ENCODE measurements around the gene NEU4.

The NEU4 gene

DNA sequence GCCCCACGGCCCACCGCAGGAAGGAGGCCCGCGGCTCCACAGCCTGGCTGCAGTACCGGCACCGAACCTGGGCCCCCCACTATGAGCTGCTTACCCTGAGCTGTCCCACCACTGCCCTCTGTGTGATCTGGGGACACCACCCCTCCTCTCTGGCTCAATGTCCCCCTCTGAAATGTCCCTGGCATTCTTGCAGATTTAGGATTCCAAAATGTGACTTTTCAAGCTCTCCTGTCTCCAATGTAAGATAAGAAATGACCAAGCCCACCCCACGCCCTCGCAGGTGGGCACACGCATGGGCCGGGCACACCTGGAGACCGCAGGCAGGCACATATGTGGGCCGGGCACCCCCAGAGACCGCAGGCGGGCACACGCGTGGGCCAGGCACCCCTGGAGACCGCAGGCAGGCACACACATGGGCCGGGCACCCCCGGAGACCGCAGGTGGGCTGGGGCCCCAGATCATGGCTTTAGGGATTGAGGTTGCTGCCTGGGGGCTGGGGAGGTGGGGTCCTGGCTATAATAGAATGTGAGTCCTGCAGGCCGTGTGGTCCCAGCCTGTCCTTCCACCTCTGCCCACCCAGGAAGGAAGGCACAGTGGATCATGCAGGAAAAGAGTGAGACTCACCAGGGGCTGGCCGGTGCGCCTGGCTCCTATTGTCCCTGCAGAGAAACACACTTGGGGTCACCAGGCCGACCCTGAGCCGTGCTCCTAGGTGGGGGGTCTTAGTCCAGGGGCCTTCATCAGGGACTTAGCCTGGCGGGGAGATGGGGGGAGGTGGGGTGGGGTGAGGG lies 42.5 kb downstream of the NEU4 start:
- DNase-seq = no peak

DNA sequence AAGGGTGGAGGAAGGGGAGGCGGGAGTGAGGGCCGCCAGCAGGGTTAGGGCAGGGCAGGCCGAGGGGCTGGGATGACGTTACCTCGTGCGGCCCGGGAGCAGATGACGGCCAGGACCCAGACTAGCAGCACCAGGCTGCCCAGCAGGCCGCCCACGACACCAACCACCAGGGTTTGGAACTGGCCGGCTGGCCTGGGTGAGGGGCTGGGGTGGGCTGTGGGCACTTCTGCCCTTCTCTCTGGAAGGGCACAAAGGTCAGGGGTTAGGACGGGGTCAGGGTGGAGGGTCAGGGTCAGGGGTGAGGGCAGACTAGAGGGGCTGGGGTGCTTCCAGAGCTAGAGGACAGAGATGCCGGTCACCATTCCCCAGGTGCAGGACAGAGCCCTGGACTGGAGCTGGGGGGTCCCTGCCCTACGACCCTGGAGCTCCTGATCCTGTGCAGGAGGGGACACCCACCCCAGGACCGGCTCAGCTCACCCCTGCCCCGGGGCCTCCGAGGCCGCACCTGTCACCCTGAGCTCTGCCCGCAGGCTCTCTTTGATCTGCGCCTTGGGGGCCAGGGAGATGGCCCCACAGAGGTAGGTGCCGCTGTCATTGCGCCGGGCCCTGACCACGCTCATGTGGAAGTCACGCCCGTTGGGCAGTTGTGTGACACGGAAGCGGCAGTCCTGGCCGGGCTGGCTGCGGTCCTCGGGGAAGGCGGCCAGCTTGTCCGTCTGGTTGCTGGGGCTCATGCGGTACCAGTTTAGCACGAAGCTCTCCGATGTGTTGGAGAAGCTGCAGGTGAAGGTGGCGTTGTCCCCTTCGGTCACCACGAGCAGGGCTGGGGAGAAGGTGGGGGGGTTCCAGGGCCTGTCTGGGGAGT lies 43.4 kb downstream of the NEU4 start:
- no peak for DNase-seq

DNA sequence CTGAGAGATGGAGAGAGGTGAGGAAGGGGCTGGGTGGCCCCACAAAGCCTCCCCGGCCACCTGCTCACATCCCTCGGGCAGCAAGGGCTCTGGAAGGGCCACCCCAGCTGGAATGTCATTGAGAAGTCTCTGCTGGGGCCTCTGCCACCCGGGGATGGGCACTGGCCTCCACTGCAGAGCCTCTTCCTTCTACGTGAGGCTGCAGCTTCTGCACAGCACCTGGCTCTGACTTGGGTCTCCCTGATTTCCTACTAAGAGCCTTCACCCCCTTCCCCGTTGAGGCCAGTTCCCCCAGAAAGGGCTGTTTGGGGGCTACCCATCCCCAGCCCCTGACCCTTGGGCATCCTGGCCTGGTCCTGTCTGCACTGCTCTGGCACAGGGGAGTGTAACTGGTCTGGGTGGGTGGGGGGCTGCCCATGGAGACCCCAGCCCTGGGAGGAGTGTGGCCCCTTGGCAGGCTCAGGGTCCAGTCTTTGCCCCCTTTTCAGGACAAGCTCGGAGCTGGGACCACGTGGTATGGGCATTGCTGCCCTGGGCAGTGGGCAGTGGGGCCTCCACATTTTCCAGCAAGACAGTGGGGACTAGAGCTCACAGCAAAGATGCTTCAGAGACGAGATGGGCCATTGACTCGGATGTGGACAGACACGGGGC lies 44.1 kb downstream of the NEU4 start:
- no peak for DNase-seq

DNA sequence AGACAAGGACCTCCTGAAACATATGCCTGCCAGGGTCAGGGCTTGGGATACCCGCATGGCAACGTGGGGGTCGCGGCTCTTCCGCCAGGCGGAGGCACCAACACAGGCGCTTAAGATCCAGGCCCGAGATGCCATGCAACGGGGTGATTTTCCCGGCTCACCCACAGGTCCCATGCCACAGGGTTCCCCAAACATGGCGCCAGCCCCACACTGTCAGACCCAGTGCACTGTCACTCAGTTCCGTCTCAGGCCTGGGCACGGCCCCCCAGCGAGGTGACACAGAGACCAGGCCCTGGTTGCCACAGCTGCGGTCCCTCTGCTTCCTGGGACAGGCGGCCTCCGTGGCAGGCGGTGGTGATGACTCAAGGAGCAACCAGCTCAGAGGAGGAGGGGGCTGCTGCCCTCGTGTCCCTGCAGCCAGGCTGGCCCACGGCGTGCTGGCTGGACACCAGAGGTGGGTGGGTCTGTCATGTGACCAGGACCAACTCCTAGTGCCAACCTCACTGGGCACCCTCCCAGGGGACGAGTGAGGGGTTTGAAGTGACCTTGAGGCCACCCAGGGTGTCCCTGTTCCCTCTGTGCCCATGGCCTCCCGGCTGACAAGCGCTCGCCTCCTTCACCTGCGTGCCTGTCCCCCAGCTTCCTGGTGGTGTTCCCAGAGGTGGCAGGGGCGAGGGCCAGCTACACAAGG lies 44.8 kb downstream of the NEU4 start:
- DNase-seq = no peak

DNA sequence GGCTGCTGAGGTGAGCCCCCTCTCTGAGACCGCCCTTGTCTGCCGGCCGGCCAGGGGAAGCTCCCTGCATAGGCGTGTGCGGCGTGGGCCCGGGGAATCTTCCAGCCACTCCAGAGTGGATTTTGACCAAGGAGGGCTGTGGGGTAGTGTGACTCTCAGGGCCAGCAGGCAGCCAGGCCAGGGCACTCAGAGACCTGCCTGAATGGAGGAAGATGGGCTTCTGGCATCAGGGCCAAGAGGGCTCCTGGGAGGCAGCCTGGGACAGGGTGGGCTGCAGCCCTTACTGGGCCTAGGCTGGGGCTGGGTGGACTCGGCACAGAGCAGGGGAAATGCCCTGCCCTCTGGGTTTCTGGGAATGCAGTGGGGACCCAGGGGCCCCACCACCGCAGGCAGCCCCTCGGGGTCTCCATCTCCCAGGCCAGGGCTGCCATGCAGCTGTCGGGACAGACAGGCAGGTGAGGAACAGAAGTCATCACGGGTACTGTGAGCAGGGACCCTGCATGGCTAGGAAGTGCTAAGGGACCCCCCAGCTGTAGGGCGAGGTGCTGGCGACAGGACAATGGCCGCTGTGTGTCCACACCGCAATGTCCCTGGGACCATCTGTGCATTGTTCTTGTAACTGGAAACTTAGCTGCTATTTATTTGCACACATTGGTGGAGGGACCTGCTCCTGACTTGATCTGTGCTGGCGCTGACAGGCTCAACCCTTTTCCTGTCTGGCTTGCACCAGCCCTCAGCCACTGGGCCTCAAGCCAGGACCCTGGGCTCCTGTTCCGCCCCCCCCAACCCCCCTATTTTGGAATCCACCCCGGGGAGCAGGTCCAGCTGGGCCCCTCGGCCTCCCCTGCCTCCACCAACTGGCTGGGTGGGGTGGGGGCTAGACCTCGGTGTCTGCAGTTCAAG lies 45.6 kb downstream of the NEU4 start:
- DNase-seq = no peak

DNA sequence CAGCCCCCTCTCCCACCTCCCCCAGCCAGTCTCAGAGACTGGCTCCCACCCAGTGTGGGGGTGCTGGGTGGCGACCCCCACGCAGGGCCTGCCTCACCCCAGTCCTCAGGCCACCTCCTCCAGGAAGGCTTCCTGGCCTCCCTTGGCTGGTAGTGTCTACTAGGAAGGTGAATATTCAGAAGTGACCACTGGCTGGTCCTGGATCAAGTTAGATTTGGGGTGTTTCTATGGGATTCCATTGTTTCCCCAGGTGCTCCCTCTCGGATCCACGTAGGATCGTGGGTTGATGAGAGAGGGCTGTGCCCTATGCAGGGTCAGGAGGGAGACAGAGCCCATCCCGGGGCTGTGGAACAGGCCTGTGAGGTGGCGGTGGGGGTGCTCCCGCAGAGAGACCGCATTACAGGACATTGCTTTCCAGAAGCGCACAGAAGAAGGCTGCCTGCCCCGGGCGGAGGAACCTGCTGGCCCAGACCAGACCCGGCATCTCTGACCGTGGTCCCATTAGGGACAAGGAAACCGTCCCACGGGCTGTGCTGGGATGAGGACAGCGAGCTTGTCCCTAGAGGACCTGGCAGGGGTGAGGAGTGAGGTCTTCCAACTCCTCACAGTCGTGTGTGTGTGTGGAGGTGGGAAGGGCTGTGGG lies 46.4 kb downstream of the NEU4 start:
- no peak for DNase-seq

DNA sequence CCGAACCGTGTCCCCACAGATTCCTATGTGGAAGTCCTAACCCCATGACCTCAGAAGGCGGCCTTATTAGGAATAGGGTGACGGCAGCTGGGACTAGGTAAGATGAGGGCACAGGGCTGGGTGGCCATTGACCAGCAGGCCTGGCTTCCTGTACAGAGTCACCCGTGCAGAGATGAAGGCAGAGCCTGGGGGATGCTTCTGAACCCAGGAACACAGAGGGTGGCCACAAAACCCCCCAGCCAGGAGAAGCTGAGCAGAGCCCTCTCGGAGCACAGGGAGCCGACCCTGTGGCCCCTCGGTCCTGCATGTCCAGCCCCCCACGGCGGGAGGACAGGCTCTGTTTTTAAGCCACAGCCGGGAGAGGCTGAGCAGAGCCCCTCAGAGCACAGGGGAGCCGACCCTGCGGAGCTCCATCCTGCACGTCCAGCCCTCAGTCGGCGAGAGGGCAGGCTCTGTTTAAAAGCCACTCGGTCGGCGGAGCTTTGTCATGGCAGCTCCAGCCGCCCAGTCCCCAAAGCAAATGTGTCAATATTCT lies 47.0 kb downstream of the NEU4 start:
- no peak for DNase-seq

DNA sequence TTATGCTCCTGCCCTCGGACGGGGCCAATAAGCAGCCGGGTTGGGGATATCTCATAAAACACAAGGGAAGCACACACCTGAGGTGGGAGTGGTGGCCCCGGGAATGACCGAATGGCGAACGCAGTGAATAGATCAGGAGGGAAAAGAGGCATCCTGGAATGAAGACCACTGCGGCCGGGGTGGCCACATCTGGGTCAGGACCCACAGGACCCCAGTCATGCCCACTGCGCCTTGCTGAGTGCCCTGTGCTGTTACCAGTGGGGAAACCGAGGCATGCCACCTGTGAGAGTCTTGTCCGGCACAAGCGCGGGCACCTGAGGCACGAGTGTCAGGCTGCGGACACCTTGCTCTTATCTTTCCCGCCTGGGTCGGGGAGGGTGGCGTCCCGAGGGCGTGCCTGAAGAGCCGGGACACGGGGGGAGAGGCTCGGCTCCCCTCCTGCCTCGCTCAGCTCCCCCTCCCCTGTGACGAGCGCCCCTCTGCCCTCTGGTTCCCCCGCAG lies 48.1 kb downstream of the NEU4 start:
- DNase-seq = no peak

DNA sequence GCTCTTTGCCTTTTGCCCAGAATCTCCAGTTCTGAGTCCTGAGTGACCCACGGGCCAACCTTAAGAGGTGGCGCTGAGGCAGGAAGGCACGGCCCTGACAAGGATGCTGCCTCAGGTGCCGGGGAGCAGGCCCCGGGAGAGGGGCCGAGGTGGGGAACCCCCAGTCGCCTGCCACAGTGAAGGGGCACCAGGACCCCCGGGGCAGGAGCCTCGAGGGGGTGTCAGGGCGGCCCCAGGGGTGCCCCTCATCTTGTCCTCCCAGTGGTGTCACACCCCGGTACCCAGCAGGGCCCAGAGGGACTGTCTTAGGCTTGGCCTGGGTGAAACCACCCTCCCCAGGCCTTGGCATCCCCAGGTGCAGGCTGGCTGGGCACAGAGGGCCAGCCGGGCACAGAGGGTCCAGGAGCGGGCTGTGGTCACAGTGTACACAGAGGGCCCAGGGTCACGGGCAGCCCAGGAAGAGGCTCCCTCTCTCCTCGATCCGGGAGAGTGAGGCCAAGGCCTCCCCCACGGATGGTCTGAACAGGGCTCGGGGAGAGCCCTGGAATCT lies 48.7 kb downstream of the NEU4 start:
- DNase-seq = no peak

DNA sequence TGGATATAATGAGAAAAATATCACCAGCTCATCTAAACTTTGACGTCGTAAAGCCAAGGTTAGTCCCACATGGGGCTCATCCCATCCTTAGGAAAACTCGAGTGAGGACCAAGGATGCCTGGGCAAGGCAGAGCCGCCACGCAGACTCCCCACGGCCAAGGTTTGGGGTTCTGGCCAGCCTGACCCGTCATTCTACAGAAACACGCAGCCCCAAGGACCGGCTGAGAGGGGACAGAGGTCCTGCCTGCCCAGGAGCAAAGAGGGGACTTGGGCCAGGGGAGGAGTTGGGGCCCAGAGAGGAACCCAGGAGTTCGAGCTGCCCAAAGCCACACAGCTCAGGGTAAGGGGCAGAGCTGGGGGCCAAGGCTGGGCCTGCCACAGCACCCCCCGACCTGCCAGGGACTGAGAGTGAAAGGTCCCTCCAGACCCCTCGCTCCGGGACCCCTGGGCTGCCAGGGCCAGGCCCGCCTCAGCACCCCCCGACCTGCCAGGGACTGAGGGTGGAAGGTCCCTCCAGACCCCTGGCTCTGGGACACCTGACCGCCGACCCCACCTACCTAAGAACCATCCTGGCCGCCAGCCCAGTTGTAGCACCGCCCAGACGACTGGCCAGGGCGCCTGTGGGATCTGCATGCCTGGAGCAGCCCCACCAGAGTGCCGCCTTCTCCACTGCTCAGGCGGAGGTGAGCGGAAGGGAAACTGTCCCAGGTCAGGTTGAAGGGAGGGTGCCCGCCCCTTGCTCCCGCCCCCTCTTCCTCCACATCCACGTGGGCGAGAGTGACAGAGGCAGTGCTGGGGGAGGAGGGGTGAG lies 49.4 kb downstream of the NEU4 start, which contains the start of gene PDCD1:
Gene PDCD1, minus strand, starts transcription at position 689 of the 811 bp plus-strand sequence. Its CDS starts 56 bp downstream, at position 633.
- no peak for DNase-seq

DNA sequence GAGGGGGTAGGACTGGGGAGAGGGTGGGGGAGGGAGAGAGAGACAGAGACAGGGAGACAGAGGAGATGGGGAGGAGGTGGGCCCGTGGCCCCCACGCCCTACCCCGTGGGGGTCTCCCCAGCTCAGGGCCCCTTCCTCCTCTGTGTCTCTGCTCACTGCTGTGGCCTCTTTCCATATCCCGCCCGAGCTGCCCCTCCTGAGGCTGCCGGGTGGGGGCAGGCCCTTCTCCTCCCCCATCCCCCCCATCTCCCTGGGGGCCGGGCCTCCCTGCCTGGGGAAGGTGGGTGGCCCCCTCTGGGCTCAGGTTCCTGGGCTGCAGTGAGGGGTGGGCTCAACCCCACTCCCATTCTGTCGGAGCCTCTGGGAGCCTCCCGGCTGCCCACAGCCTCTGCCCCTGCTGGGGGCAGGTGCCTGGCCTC lies 50.0 kb downstream of the NEU4 start:
- DNase-seq = no peak

DNA sequence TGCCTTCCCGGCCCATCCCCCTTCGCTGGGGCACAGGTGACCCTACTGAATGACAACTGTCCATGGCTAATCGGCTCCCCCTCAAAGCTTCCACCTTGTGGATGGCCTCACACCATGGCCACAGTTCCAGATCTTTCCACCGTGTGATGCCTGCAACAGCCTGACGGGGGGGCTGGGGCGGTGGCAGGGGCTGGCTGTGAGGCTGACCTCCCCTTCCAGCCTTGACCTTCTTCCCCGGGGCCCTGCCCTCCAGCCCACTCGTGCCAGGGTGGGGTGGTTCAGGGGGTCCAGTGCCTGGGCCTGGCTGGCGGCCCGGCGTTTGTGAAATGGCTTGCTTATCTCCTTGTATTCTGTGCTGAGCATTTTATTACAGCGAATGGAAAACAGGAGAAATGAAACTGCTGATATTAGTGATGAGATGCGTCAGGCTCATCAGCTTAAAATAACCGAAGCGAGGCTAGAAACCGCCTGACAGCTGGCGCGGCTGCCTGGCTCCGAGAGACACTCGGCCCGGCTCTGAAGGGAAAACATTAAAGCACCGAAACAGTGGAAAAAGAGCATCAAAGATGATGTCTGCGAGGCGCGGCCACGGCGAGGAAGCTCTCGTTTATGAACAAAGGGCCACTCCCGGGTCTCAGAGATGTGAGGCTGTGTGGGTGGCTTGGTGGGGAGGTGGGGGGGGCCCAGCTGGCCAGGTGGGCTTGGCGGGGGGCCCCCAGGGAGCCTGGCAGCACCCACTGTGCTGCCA lies 50.6 kb downstream of the NEU4 start:
- DNase-seq = no peak

DNA sequence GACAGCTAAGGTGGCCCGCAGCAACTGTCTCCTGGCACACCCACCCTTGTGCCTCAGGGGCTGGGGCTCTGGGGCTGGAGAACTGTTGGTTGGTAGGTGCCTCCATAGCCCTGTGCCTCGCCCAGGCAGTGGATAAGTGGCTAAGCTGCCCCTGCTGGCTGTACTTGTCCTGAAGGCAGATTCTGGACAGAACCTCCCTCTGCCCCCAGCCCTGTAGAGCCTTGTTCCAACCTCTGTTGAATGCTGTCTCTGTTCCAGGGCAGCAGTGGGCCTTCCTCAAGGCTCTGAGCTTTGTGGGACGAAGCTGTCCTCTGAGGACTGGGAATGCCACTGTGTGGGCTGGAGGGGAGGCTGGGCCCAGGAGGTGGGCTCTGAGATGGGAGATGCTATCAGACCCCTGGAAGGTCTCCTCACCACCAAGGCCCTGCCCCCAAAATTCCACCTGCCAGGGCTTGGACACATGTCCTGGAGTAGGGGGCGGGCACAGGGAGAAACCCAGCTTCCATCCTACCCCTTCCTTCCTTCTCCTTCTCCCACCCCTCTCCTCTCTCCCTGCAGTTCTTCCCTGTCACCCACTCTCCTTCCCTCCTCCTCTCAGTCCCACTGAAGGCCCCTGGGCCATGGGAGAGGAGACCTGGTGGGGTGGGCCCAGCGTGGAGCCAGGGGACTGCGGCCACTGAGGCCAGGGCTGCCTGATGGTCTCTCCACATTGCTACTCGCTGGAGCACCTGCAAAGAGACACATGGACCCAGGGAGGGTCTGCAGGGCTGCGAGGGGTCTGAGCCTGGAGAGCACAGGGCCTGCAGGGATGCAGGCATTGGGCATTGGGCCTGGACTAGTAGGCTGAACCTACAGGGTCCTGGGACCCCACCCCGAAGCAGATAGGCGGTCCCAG lies 51.4 kb downstream of the NEU4 start:
- DNase-seq = no peak

DNA sequence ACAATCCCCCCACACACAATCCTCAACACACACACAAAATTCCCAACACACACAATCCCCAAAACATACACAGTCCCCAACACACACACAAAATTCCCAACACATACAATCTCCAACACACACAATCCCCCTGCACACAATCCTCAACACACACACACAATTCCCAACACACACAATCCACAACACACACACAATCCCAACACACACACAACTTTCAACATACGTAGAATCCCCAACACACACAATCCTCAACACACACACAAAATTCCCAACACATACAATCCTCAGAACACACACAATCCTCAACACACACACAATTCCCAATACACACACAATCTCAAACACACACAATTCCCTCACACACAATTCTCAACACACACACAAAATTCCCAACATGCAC lies 52.3 kb downstream of the NEU4 start:
- no peak for DNase-seq

DNA sequence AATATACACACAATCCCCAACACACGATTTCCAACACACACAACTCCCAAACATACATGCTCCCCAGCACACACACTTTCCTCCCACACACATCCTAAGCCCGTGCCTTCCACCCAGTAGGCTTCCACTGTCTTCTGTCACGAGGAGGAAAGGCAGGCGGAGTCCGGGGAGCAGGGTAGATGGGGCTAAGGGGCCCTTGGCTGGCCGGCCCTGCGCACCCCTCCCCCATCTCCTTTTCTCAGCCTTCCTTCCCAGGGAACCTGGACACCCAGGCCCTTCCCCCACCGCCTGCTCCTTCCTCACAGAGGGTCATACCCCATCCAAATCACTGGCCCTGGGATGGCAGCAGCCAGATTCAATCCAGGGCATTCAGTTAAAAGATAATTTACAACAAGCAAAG lies 53.1 kb downstream of the NEU4 start:
- no peak for DNase-seq

DNA sequence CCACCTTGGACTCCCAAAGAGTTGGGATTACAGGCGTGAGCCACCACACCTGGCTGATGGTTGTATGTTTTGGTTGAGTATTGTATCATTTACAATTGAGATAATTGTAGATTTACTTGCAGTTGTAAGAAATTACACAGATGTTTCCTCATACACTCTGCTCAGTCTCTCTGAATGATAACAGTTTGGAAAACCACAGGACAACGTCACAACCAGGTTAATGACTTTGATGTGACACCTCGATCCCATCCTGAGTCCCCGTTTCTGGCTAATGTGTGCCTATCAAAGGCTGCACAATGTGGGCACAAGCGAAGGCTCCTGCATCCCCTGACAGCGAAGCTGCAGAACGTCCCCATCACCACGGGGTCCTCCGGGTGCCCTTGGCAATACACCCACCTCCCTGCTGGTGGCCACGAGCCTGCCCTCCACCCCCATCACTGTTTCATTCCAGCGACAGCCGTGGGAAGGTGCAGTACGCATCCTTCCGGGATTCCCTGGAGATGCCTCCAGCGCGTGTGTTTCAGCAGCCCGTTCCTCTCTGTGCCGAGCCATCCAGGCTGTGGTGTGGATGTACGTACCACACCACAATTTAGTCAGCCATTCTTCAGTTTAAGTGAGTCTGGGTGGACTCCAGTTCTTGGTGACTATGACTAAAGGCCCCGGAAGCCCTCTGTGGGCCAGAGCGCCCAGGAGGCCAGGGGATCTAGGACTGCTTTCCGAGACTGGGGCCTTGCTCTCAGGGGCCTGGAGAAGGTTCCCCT lies 54.0 kb downstream of the NEU4 start:
- DNase-seq = no peak
